HEK293 (cell line): ENCODE measurements around the gene WDR75.
A peak's percentile ranks its signal among the peaks of the same experiment; 100 is the strongest.
"Not testable (repeated sequence)": the region's sequence is repeated elsewhere in the genome, so short reads cannot be mapped to it uniquely, and the experiment has no call there.

Source experiments
- CTCF ChIA-PET: fragments of 350-600 bp; formaldehyde crosslinking; extraction: SDS; loops from one replicate; lab custom pipeline; 2021; ENCODE audit warnings: antibody characterized with exemption; lab: Yijun Ruan, JAX
- POLR2A ChIA-PET: fragments of 300-600 bp; formaldehyde crosslinking; extraction: SDS; loops from one replicate; lab custom pipeline; 2020; ENCODE audit warnings: antibody characterized with exemption, inconsistent platforms; lab: Yijun Ruan, JAX
- H3K27ac ChIP-seq: fragments of 200-500 bp; sonication (Bioruptor generic); 2 replicates; pipeline ENCODE4 v1.5.1; 2014; ENCODE audit warnings: low read depth, low read length, control low read depth, inconsistent platforms; ENCODE audit errors: extremely low read depth
- H3K36me3 ChIP-seq, 2 experiments: fragments of 200-500 bp in 1 of 2; sonication (Bioruptor generic) in 1 of 2; 1 replicate in 1 of 2; 2 replicates in 1 of 2; pipeline ENCODE4 v1.5.1; 2014 to 2017; ENCODE audit warnings: inconsistent platforms in 2 of 2, low read length in 2 of 2; ENCODE audit not compliant: control insufficient read depth in 2 of 2, insufficient read depth in 1 of 2
- H3K4me1 ChIP-seq: fragments of 200-500 bp; sonication (Bioruptor generic); 2 replicates; pipeline ENCODE4 v1.5.1; 2014; ENCODE audit warnings: mild to moderate bottlenecking, low read length, inconsistent platforms; ENCODE audit not compliant: control insufficient read depth, insufficient read depth
- H3K4me3 ChIP-seq: 2 replicates; pipeline ENCODE4 v1.5.1; 2011; ENCODE audit warnings: low read depth, mild to moderate bottlenecking, control low read depth, low read length, moderate library complexity
- H3K9me3 ChIP-seq: fragments of 200-500 bp; sonication (Bioruptor generic); 2 replicates; pipeline ENCODE4 v1.5.1; 2014; ENCODE audit warnings: low read depth, low read length, inconsistent platforms; ENCODE audit not compliant: control insufficient read depth, insufficient read depth
- BCL6B ChIP-seq: fragments of 450-650 bp; formaldehyde crosslinking; IDR thresholded peaks from 2 replicates; pipeline ENCODE4 v1.5.1; 2017; ENCODE audit warnings: missing biosample characterization, missing genetic modification characterization
- CTCF ChIP-seq: fragments of 450-650 bp; formaldehyde crosslinking; IDR thresholded peaks from 2 replicates; pipeline ENCODE4 v1.5.1; 2016; ENCODE audit warnings: missing biosample characterization, missing genetic modification characterization
- OVOL3 ChIP-seq: fragments of 450-650 bp; formaldehyde crosslinking; IDR thresholded peaks from 2 replicates; pipeline ENCODE4 v1.5.1; 2016; ENCODE audit warnings: missing biosample characterization, missing genetic modification characterization
- PBX3 ChIP-seq: sonication (generic); formaldehyde crosslinking; IDR thresholded peaks from 2 replicates; pipeline ENCODE4 v1.8.1; 2022; ENCODE audit warnings: mild to moderate bottlenecking, moderate library complexity, missing genetic modification reagents
- WT1 ChIP-seq: fragments of 450-650 bp; formaldehyde crosslinking; IDR thresholded peaks from 2 replicates; pipeline ENCODE4 v1.5.1; 2016; ENCODE audit warnings: missing biosample characterization, missing genetic modification characterization
- ZBTB48 ChIP-seq: fragments of 450-650 bp; formaldehyde crosslinking; IDR thresholded peaks from 2 replicates; pipeline ENCODE4 v1.5.1; 2016; ENCODE audit warnings: missing biosample characterization, missing genetic modification characterization
- ZEB2 ChIP-seq: fragments of 450-650 bp; formaldehyde crosslinking; IDR thresholded peaks from 2 replicates; pipeline ENCODE4 v1.5.1; 2016; ENCODE audit warnings: missing biosample characterization, missing genetic modification characterization
- ZNF132 ChIP-seq: fragments of 450-650 bp; formaldehyde crosslinking; IDR thresholded peaks from 2 replicates; pipeline ENCODE4 v1.5.1; 2017; ENCODE audit warnings: missing biosample characterization, missing genetic modification characterization, borderline replicate concordance
- ZNF138 ChIP-seq: fragments of 450-650 bp; formaldehyde crosslinking; IDR thresholded peaks from 2 replicates; pipeline ENCODE4 v1.5.1; 2016; ENCODE audit warnings: missing biosample characterization, missing genetic modification characterization, borderline replicate concordance
- ZNF146 ChIP-seq: fragments of 450-650 bp; formaldehyde crosslinking; IDR thresholded peaks from 2 replicates; pipeline ENCODE4 v1.5.1; 2016; ENCODE audit warnings: missing biosample characterization, missing genetic modification characterization
- ZNF19 ChIP-seq: fragments of 450-650 bp; formaldehyde crosslinking; IDR thresholded peaks from 2 replicates; pipeline ENCODE4; 2016; ENCODE audit warnings: missing biosample characterization, missing genetic modification characterization, low read depth
- ZNF585B ChIP-seq: fragments of 450-650 bp; formaldehyde crosslinking; IDR thresholded peaks from 2 replicates; pipeline ENCODE4 v1.5.1; 2016; ENCODE audit warnings: missing biosample characterization, missing genetic modification characterization
- ZNF600 ChIP-seq: fragments of 450-650 bp; formaldehyde crosslinking; IDR thresholded peaks from 2 replicates; pipeline ENCODE4 v1.5.1; 2016; ENCODE audit warnings: missing biosample characterization, missing genetic modification characterization
- ZNF621 ChIP-seq: fragments of 450-650 bp; formaldehyde crosslinking; IDR thresholded peaks from 2 replicates; pipeline ENCODE4 v1.5.1; 2017; ENCODE audit warnings: missing biosample characterization, missing genetic modification characterization
- ZNF654 ChIP-seq: fragments of 450-650 bp; formaldehyde crosslinking; IDR thresholded peaks from 2 replicates; pipeline ENCODE4 v1.5.1; 2016; ENCODE audit warnings: low read depth, missing biosample characterization, missing genetic modification characterization
- ZNF677 ChIP-seq: fragments of 450-650 bp; IDR thresholded peaks from 2 replicates; pipeline ENCODE4 v1.5.0; 2018; ENCODE audit warnings: missing biosample characterization, mild to moderate bottlenecking, missing genetic modification characterization, moderate library complexity
- TF ChIP-seq, protein P1 (sequence below): fragments of 450-650 bp; formaldehyde crosslinking; IDR thresholded peaks from 2 replicates; pipeline ENCODE4 v1.5.1; 2016; ENCODE audit warnings: missing biosample characterization, missing genetic modification characterization

WDR75 gene

DNA sequence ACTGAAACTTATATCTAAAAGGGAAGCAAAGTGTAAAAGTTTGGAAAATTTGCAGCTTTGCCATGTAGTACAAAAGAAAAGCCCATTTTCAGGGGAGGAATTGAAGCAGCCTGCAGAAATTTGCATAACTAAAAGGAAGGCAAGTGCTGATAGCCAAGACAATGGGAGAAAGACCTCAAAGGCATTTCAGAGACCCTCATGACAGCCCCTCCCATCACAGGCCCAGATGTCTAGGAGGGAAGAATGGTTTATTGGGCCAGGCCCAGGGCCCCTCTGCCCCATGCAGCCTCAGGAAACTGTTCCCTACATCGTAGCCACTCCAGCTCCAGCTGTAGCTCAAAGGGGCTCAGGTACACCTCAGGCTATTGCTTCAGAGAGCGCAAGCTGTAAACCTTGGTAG lies 14.4 kb upstream of the WDR75 start:
- Histone ChIP-seq H3K27ac (no peak overlapping the region), H3K4me3 (no peak overlapping the region), H3K9me3 (no peaks in the 10 kb centered on the region), H3K36me3 (no peaks in the 10 kb centered on the region), H3K4me1 (no peaks in the 10 kb centered on the region)
- CTCF ChIA-PET: interaction anchor here (1.4 kb wide), 1 partner anchor 13 kb away, joined by 3 read pairs; no protein-coding TSS in a partner anchor
- POLR2A ChIA-PET: no interaction called here
- TF ChIP-seq ZNF585B (tag by site-specific recombination) (peak; percentile 37; the same call in 1 of the 2 replicates), ZNF19 (tag by site-specific recombination) (no peak)

GRCh38 chr2:189427872-189428271 lies 13.4 kb upstream of the WDR75 start:
- Histone ChIP-seq H3K4me3 (no peak overlapping the region), H3K36me3 (no peaks in the 10 kb centered on the region), H3K4me1 (no peaks in the 10 kb centered on the region), H3K9me3 (no peaks in the 10 kb centered on the region), H3K27ac (no peak overlapping the region)
- ChIA-PET POLR2A (no interaction called here), CTCF (interaction anchor here (0.6 to 1.4 kb wide), 2 partner anchors 12 to 23 kb away, joined by 3 to 4 read pairs; no protein-coding TSS in a partner anchor)
- TF ChIP-seq ZEB2 (tag by site-specific recombination) (no peak), CTCF (tag by site-specific recombination) (no peak), ZNF654 (tag by site-specific recombination) (no peak), BCL6B (no peak)

- CTCF ChIA-PET: interaction anchor here (0.7 kb wide), 2 partner anchors 36 to 1848 kb away, joined by 3 read pairs; no protein-coding TSS in a partner anchor
- H3K4me1 ChIP-seq, H3K36me3 ChIP-seq, POLR2A ChIA-PET, H3K27ac ChIP-seq, H3K9me3 ChIP-seq, H3K4me3 ChIP-seq: not testable (repeated sequence)
Observed at GRCh38 chr2:189430448-189430847, 10.8 kb upstream of the WDR75 start.

GRCh38 chr2:189435803-189436202 lies 5.5 kb upstream of the WDR75 start:
- H3K4me1 ChIP-seq, H3K9me3 ChIP-seq, H3K36me3 ChIP-seq, CTCF ChIA-PET, POLR2A ChIA-PET, H3K4me3 ChIP-seq, H3K27ac ChIP-seq: not testable (repeated sequence)
- peak; percentile 76 for TF ChIP-seq ZNF146

GRCh38 chr2:189437926-189438325 lies 3.3 kb upstream of the WDR75 start:
- ChIA-PET CTCF (no interaction called here), POLR2A (no interaction called here)
- Histone ChIP-seq H3K9me3 (no peaks in the 10 kb centered on the region), H3K27ac (no peak overlapping the region), H3K4me1 (peaks cover 8% of the 10 kb centered on the region), H3K36me3 (peaks cover 0 to under 1% of the 10 kb centered on the region in 2 experiments; a peak in 2 of 3 replicates), H3K4me3 (no peak overlapping the region)
- no peak for TF ChIP-seq ZNF138 (tag by site-specific recombination)
- TF ChIP-seq ZNF132 (tag by site-specific recombination): no peak
- no peak for TF ChIP-seq ZNF19 (tag by site-specific recombination)
- no peak for TF ChIP-seq OVOL3 (tag by site-specific recombination)
- no peak for TF ChIP-seq ZNF600
- no peak for TF ChIP-seq CTCF (tag by site-specific recombination)
- no peak for TF ChIP-seq PBX3 (CRISPR knock-in tag)
- TF ChIP-seq, protein P1, sequence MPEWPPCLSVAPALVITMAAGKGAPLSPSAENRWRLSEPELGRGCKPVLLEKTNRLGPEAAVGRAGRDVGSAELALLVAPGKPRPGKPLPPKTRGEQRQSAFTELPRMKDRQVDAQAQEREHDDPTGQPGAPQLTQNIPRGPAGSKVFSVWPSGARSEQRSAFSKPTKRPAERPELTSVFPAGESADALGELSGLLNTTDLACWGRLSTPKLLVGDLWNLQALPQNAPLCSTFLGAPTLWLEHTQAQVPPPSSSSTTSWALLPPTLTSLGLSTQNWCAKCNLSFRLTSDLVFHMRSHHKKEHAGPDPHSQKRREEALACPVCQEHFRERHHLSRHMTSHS (tag by site-specific recombination): no peak
- TF ChIP-seq ZNF677 (tag by site-specific recombination): no peak
- TF ChIP-seq WT1: no peak
- TF ChIP-seq ZNF621 (tag by site-specific recombination): no peak
- TF ChIP-seq ZBTB48 (tag by site-specific recombination): no peak
